ENCODE data around the gene STOX2. TPM values are rescaled to one million over a fixed set of nuclear protein-coding genes. Genes with fewer than 3 reads are reported as not detected.

STOX2 gene
- total and polyA plus RNA-seq, 2 experiments from 2014 or later, result not detected

DNA sequence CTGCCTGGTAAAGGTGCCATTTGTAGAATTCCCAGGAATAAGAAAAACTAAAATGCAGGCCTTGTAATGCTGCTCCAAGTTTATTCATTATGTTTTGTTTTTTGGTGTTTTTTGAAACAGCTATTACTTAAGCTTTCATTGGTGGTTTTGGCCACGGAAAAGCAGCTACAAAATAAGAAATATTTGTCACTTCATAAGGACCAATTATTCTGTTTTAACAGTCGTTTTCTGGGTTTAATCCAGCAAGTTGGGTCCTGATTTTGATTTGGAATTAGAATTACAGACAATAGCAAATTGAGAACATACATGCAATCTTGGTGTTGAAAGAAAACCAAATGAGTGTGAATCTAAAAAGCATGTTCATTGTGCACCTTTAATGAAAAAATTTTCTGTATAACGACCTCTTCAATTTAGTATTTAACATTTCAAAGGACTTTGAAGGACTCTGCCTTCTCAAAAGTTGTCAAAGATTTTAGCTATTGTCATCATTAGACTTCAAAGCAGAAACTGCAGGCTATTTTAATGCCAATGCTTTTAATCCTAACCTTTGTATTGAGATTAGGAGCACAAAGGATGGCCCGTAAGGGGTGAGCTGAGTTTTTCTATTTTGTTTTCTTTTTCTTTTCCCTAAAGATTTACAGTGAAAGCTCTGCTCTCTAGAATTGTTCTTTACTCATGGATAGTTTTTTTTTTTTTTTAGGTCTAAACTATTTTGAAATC lies 26.7 kb upstream of the STOX2 start:
- no peaks in the 10 kb centered on the region for H3K4me1 ChIP-seq (ENCODE audit: insufficient read depth)
- H3K27ac ChIP-seq, result no peak overlapping the region
- no peaks in the 10 kb centered on the region for H3K79me2 ChIP-seq (ENCODE audit: insufficient read depth)
- H3K4me3 ChIP-seq, result no peak overlapping the region
- H3K27me3 ChIP-seq (replicated peaks; ENCODE audit: insufficient read depth), result no peaks in the 10 kb centered on the region
- DNase-seq, result no peak
- no peaks in the 10 kb centered on the region for H3K9me3 ChIP-seq (ENCODE audit: low read depth)
- H2AFZ ChIP-seq, result no peak overlapping the region
- 12 to 15% methylated on average over 4 of the region's 4 CpGs for WGBS, 2 experiments (ENCODE audit: low coverage in 1 of 2, low lambda C conversion rate in 2 of 2, missing lambda C conversion rate in 2 of 2)
- no peaks in the 10 kb centered on the region for H3K36me3 ChIP-seq (ENCODE audit: low read depth)
- H3K4me2 ChIP-seq (ENCODE audit: unreplicated experiment), result no peak overlapping the region
- no peak overlapping the region for H3K9ac ChIP-seq
- no peaks in the 10 kb centered on the region for H4K20me1 ChIP-seq (ENCODE audit: insufficient read depth)
- TF ChIP-seq EZH2phosphoT487 (IDR thresholded peaks at IDR 0.05; ENCODE audit: insufficient read depth, low read depth) (no peak), EZH2 (IDR thresholded peaks at IDR 0.05; ENCODE audit: insufficient read depth, poor library complexity, severe bottlenecking) (no peak)
- H3K9me2 ChIP-seq (ENCODE audit: insufficient read depth), result no peaks in the 10 kb centered on the region
- H3F3A ChIP-seq (ENCODE audit: insufficient read depth), result no peaks in the 10 kb centered on the region
- in situ Hi-C loops (cut with MboI), result no loop called here

DNA sequence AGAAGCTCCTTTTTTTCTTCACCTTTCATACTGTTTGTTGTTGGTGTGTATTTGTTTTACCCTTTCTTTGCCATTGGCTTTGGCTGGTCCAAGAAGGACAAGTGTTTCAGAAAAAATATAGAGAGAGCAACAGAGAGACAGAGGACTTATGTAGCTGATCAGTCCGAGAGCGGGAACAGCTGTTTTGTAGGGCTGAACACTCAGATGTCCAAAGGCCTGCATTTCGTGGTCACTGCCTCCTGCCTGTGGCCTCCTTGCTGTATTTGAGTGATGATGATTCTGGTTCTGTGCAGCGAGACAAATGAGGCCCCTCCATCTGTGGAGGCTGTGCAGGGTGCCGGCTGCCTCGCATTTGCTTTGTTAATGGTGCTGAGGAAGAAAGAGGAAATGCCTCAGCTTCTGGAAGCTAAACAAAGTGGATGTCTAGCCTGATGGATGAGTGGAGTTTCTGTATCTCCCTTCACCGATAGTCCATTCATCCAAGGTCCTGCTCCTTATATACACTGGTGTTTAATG lies 19.8 kb upstream of the STOX2 start:
- no peaks in the 10 kb centered on the region for H3F3A ChIP-seq (ENCODE audit: insufficient read depth)
- no peak overlapping the region for H2AFZ ChIP-seq
- no peak overlapping the region for H3K9ac ChIP-seq
- H3K4me3 ChIP-seq, result no peak overlapping the region
- H3K27ac ChIP-seq, result no peak overlapping the region
- no peaks in the 10 kb centered on the region for H3K79me2 ChIP-seq (ENCODE audit: insufficient read depth)
- no peaks in the 10 kb centered on the region for H3K4me1 ChIP-seq (ENCODE audit: insufficient read depth)
- no peaks in the 10 kb centered on the region for H4K20me1 ChIP-seq (ENCODE audit: insufficient read depth)
- H3K4me2 ChIP-seq (ENCODE audit: unreplicated experiment), result no peak overlapping the region
- in situ Hi-C loops (cut with MboI), result no loop called here
- H3K36me3 ChIP-seq (ENCODE audit: low read depth), result no peaks in the 10 kb centered on the region
- no peaks in the 10 kb centered on the region for H3K9me3 ChIP-seq (ENCODE audit: low read depth)
- no peaks in the 10 kb centered on the region for H3K27me3 ChIP-seq (replicated peaks; ENCODE audit: insufficient read depth)
- 50 to 59% methylated on average over 7 of the region's 7 CpGs for whole genome bisulfite sequencing, 2 experiments (ENCODE audit: low coverage in 1 of 2, low lambda C conversion rate in 2 of 2, missing lambda C conversion rate in 2 of 2)
- DNase-seq, result no peak
- H3K9me2 ChIP-seq (ENCODE audit: insufficient read depth), result no peaks in the 10 kb centered on the region
- TF ChIP-seq EZH2phosphoT487 (IDR thresholded peaks at IDR 0.05; ENCODE audit: insufficient read depth, low read depth) (no peak), EZH2 (IDR thresholded peaks at IDR 0.05; ENCODE audit: insufficient read depth, poor library complexity, severe bottlenecking) (no peak)

GRCh38 chr4:183887351-183887750 lies 17.8 kb upstream of the STOX2 start:
- Histone ChIP-seq H3K4me3 (no peak overlapping the region), H3K4me2 (ENCODE audit: unreplicated experiment) (no peak overlapping the region), H2AFZ (no peak overlapping the region), H3K79me2 (ENCODE audit: insufficient read depth) (no peaks in the 10 kb centered on the region), H3K4me1 (ENCODE audit: insufficient read depth) (no peaks in the 10 kb centered on the region), H3F3A (ENCODE audit: insufficient read depth) (no peaks in the 10 kb centered on the region), H3K27ac (no peak overlapping the region), H3K9me2 (ENCODE audit: insufficient read depth) (no peaks in the 10 kb centered on the region), H3K36me3 (ENCODE audit: low read depth) (no peaks in the 10 kb centered on the region), H3K27me3 (replicated peaks; ENCODE audit: insufficient read depth) (no peaks in the 10 kb centered on the region), H4K20me1 (ENCODE audit: insufficient read depth) (no peaks in the 10 kb centered on the region), H3K9me3 (ENCODE audit: low read depth) (no peaks in the 10 kb centered on the region), H3K9ac (no peak overlapping the region)
- TF ChIP-seq EZH2 (IDR thresholded peaks at IDR 0.05; ENCODE audit: insufficient read depth, poor library complexity, severe bottlenecking) (no peak), EZH2phosphoT487 (IDR thresholded peaks at IDR 0.05; ENCODE audit: insufficient read depth, low read depth) (no peak)
- DNase-seq, result no peak
- 45 to 48% methylated on average over 4 of the region's 4 CpGs for WGBS, 2 experiments (ENCODE audit: low coverage in 1 of 2, low lambda C conversion rate in 2 of 2, missing lambda C conversion rate in 2 of 2)
- in situ Hi-C loops (cut with MboI), result no loop called here

DNA sequence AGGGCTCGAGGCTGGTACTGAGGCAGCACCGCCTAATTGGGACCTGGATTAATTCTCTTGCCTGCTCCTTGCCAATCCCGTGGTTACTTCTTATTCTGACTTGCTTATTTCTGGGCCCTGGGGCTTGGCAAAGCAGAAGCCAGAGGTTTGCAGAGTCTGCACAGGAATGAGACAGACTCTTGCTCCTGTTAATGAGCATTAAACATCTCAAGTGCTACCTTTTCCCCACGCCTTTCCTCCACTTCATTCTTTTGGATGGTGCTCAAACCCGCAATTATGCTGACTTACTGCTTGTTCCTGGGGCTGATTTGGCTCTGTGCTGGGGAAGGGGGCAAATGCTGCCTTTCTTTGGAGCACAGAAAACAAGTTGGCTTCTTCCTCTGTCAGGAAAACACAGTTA lies 16.5 kb upstream of the STOX2 start:
- Histone ChIP-seq H2AFZ (no peak overlapping the region), H3K79me2 (ENCODE audit: insufficient read depth) (no peaks in the 10 kb centered on the region), H3K36me3 (ENCODE audit: low read depth) (no peaks in the 10 kb centered on the region), H3K4me3 (no peak overlapping the region), H3K27me3 (replicated peaks; ENCODE audit: insufficient read depth) (no peaks in the 10 kb centered on the region), H3F3A (ENCODE audit: insufficient read depth) (no peaks in the 10 kb centered on the region), H3K9me2 (ENCODE audit: insufficient read depth) (no peaks in the 10 kb centered on the region), H3K9me3 (ENCODE audit: low read depth) (no peaks in the 10 kb centered on the region), H3K4me1 (ENCODE audit: insufficient read depth) (no peaks in the 10 kb centered on the region), H3K27ac (no peak overlapping the region), H3K9ac (no peak overlapping the region), H4K20me1 (ENCODE audit: insufficient read depth) (no peaks in the 10 kb centered on the region), H3K4me2 (ENCODE audit: unreplicated experiment) (no peak overlapping the region)
- TF ChIP-seq EZH2phosphoT487 (IDR thresholded peaks at IDR 0.05; ENCODE audit: insufficient read depth, low read depth) (no peak), EZH2 (IDR thresholded peaks at IDR 0.05; ENCODE audit: insufficient read depth, poor library complexity, severe bottlenecking) (no peak)
- DNase-seq, result no peak
- 29 to 32% methylated on average over 5 of the region's 5 CpGs for WGBS, 2 experiments (ENCODE audit: low coverage in 1 of 2, low lambda C conversion rate in 2 of 2, missing lambda C conversion rate in 2 of 2)
- in situ Hi-C loops (cut with MboI), result no loop called here
